D721Med (cell line): ENCODE results near the gene DGKQ.

Experiments used
- DNase-seq: peaks from one replicate; pipeline ENCODE4 v3.0.0; 2011; ENCODE audit warnings: low spot score; ENCODE audit not compliant: insufficient read length
- FAIRE-seq: peaks from 2 replicates; lab custom pipeline; 2011; peaks lifted over from hg19 to GRCh38; lab: Jason Lieb, UNC
- TF ChIP-seq, protein P1 (sequence below): IDR thresholded peaks from 2 replicates; pipeline ENCODE4 v1.5.1; 2012; ENCODE audit warnings: mild to moderate bottlenecking, control low read depth; ENCODE audit not compliant: insufficient read depth; ENCODE audit errors: missing control alignments

The DGKQ gene

GRCh38 chr4:911871-912490, 61.4 kb downstream of the DGKQ start:
- FAIRE-seq (no peak), DNase-seq (no peak)
- TF ChIP-seq, protein P1, sequence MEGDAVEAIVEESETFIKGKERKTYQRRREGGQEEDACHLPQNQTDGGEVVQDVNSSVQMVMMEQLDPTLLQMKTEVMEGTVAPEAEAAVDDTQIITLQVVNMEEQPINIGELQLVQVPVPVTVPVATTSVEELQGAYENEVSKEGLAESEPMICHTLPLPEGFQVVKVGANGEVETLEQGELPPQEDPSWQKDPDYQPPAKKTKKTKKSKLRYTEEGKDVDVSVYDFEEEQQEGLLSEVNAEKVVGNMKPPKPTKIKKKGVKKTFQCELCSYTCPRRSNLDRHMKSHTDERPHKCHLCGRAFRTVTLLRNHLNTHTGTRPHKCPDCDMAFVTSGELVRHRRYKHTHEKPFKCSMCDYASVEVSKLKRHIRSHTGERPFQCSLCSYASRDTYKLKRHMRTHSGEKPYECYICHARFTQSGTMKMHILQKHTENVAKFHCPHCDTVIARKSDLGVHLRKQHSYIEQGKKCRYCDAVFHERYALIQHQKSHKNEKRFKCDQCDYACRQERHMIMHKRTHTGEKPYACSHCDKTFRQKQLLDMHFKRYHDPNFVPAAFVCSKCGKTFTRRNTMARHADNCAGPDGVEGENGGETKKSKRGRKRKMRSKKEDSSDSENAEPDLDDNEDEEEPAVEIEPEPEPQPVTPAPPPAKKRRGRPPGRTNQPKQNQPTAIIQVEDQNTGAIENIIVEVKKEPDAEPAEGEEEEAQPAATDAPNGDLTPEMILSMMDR, result no peak

GRCh38 chr4:911221-911751, 62.1 kb downstream of the DGKQ start:
- FAIRE-seq, result no peak
- no peak for DNase-seq
- TF ChIP-seq, protein P1, result no peak

- TF ChIP-seq, protein P1, result no peak
- no peak for DNase-seq
- FAIRE-seq, result no peak
These were observed 62.8 kb downstream of the DGKQ start for GRCh38 chr4:910366-911091.

- DNase-seq (no peak), FAIRE-seq (no peak)
- TF ChIP-seq, protein P1, result no peak
These were observed 63.5 kb downstream of the DGKQ start for GRCh38 chr4:909821-910220.

GRCh38 chr4:909131-909571, 64.2 kb downstream of the DGKQ start:
- no peak for DNase-seq
- no peak for FAIRE-seq

More at GRCh38 chr4:909131-909571, 64.2 kb downstream of the DGKQ start:
- TF ChIP-seq, protein P1, result no peak
